Measurements from ENCODE around the gene MYO1G.

The MYO1G gene

DNA sequence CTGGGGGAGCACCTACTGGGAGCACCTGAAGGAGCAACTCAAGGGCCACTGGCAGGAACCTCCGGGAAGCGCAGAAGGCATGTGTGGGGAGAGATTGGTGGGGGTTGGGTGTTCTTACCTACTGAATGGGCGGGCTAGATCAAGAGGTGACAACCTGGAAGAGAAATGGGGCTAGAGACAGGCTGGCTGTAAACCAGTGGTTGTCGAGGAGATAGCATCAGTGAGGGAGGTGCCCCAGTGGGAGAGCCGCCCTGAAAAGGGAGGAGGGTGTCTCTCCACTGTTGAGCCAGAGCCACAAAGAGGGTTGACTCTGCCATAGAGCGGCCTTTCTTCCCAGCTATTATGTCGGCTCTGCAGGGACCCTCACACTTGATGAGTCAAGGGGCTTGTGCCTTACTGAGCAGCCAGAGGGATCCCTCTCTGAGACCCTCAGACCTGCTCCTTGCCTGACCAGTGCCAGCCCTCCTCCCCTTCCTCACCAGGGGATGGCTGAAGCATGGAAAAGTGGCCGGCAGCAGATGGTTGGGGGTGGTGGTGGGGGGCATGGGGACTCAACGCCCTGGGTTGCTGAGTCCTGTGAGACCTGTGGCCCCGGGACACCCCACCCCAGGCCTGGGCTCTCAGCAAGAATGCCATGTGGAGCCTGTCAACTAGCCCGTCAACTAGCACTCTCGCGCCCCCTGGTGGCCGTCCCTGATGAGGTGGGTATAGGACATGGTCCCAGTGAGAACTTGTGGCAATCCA is 57.0 kb downstream of the MYO1G start:
- TF ChIP-seq, protein P1, sequence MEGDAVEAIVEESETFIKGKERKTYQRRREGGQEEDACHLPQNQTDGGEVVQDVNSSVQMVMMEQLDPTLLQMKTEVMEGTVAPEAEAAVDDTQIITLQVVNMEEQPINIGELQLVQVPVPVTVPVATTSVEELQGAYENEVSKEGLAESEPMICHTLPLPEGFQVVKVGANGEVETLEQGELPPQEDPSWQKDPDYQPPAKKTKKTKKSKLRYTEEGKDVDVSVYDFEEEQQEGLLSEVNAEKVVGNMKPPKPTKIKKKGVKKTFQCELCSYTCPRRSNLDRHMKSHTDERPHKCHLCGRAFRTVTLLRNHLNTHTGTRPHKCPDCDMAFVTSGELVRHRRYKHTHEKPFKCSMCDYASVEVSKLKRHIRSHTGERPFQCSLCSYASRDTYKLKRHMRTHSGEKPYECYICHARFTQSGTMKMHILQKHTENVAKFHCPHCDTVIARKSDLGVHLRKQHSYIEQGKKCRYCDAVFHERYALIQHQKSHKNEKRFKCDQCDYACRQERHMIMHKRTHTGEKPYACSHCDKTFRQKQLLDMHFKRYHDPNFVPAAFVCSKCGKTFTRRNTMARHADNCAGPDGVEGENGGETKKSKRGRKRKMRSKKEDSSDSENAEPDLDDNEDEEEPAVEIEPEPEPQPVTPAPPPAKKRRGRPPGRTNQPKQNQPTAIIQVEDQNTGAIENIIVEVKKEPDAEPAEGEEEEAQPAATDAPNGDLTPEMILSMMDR (IDR thresholded peaks at IDR 0.05; ENCODE audit: borderline replicate concordance, extremely low read depth, low read length, poor library complexity, severe bottlenecking): peak; percentile 91
- TF ChIP-seq EZH2 (IDR thresholded peaks at IDR 0.05; ENCODE audit: borderline replicate concordance, low read depth, low read length, severe bottlenecking): no peak
- Histone ChIP-seq H3K9me3 (ENCODE audit: insufficient read depth, low read length, severe bottlenecking) (no peaks in the 10 kb centered on the region), H3K4me1 (ENCODE audit: insufficient read depth, low read length) (peaks cover 5% of the 10 kb centered on the region; the same call in 1 of the 2 replicates), H2AFZ (ENCODE audit: low read depth, low read length) (peak overlapping the region; percentile 78), H4K20me1 (ENCODE audit: insufficient read depth, low read length) (no peaks in the 10 kb centered on the region), H3K4me2 (ENCODE audit: insufficient read depth, low read length) (peak overlapping the region; percentile 24; the same call in 1 of the 2 replicates), H3K9ac (ENCODE audit: low read depth, low read length) (no peak overlapping the region), H3K27ac (ENCODE audit: low read length) (no peak overlapping the region), H3K4me3 (ENCODE audit: low read depth in 1 of 2, low read length in 2 of 2) (no peak overlapping the region), H3K27me3 (ENCODE audit: insufficient read depth, low read length, poor library complexity) (no peaks in the 10 kb centered on the region), H3K79me2 (ENCODE audit: insufficient read depth, low read length) (no peaks in the 10 kb centered on the region), H3K36me3 (ENCODE audit: insufficient read depth, low read length) (no peaks in the 10 kb centered on the region)
- ATAC-seq (ENCODE audit: insufficient read depth, low read depth) (peak; percentile 99), DNase-seq (peak; percentile 87)

DNA sequence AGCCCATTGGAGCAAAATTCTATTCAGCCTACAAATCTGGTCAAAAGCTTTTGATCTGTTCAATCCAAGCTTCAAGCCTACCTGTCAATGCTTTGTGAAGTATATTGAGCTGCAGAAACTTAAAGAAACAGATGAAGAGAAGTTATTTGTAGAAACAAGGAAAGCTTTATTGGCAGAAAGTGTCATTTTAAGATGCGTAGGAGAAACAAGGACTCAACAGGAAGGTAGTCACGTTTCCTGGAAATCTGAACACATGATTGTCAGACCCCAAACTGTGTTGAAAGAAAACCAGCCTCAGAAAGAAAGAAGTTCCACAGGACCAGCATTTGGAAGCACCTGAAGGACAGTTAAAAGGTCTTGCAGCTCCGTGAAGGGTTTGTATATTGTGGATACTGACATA is 58.7 kb downstream of the MYO1G start:
- Histone ChIP-seq H3K27me3 (ENCODE audit: insufficient read depth, low read length, poor library complexity) (no peaks in the 10 kb centered on the region), H3K27ac (ENCODE audit: low read length) (no peak overlapping the region), H3K79me2 (ENCODE audit: insufficient read depth, low read length) (no peaks in the 10 kb centered on the region), H3K4me3 (ENCODE audit: low read depth in 1 of 2, low read length in 2 of 2) (no peak overlapping the region), H2AFZ (ENCODE audit: low read depth, low read length) (no peak overlapping the region), H3K36me3 (ENCODE audit: insufficient read depth, low read length) (no peaks in the 10 kb centered on the region), H3K9me3 (ENCODE audit: insufficient read depth, low read length, severe bottlenecking) (no peaks in the 10 kb centered on the region), H3K4me1 (ENCODE audit: insufficient read depth, low read length) (peaks cover 5% of the 10 kb centered on the region; the same call in 1 of the 2 replicates), H3K4me2 (ENCODE audit: insufficient read depth, low read length) (no peak overlapping the region), H3K9ac (ENCODE audit: low read depth, low read length) (no peak overlapping the region), H4K20me1 (ENCODE audit: insufficient read depth, low read length) (no peaks in the 10 kb centered on the region)
- TF ChIP-seq EZH2 (IDR thresholded peaks at IDR 0.05; ENCODE audit: borderline replicate concordance, low read depth, low read length, severe bottlenecking): no peak
- TF ChIP-seq, protein P1 (IDR thresholded peaks at IDR 0.05; ENCODE audit: borderline replicate concordance, extremely low read depth, low read length, poor library complexity, severe bottlenecking): no peak
- ATAC-seq (ENCODE audit: insufficient read depth, low read depth): no peak
- no peak for DNase-seq

DNA sequence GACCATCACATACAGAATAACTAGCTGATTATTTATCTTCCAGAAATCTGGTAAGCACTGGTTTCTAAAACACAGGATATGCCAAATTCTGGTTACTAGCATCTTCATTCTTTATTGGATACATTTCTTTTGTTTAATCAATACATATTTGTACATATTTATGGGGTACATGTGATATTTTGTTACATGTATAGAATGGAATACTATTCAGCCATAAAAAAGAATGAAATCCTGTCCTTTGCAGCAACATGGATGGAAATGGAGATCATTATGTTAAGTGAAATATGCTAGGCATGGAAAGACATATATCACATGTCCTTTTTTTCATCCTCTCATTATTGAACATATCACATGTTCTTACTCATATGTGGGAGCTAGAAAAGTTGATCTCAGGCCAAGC is 60.8 kb downstream of the MYO1G start:
- Histone ChIP-seq H3K36me3 (ENCODE audit: insufficient read depth, low read length) (no peaks in the 10 kb centered on the region), H4K20me1 (ENCODE audit: insufficient read depth, low read length) (no peaks in the 10 kb centered on the region), H3K27ac (ENCODE audit: low read length) (no peak overlapping the region), H2AFZ (ENCODE audit: low read depth, low read length) (no peak overlapping the region), H3K4me2 (ENCODE audit: insufficient read depth, low read length) (no peak overlapping the region), H3K9me3 (ENCODE audit: insufficient read depth, low read length, severe bottlenecking) (no peaks in the 10 kb centered on the region), H3K79me2 (ENCODE audit: insufficient read depth, low read length) (no peaks in the 10 kb centered on the region), H3K4me1 (ENCODE audit: insufficient read depth, low read length) (peaks cover 5% of the 10 kb centered on the region; the same call in 1 of the 2 replicates), H3K4me3 (ENCODE audit: low read depth in 1 of 2, low read length in 2 of 2) (no peak overlapping the region), H3K27me3 (ENCODE audit: insufficient read depth, low read length, poor library complexity) (no peaks in the 10 kb centered on the region), H3K9ac (ENCODE audit: low read depth, low read length) (no peak overlapping the region)
- TF ChIP-seq, protein P1 (IDR thresholded peaks at IDR 0.05; ENCODE audit: borderline replicate concordance, extremely low read depth, low read length, poor library complexity, severe bottlenecking): no peak
- TF ChIP-seq EZH2 (IDR thresholded peaks at IDR 0.05; ENCODE audit: borderline replicate concordance, low read depth, low read length, severe bottlenecking): no peak
- DNase-seq (no peak), ATAC-seq (ENCODE audit: insufficient read depth, low read depth) (no peak)

All from DND-41 (cell line).